H9 (cell line): ENCODE results near the gene ADAMTS6. TPM values are rescaled to one million over a fixed set of nuclear protein-coding genes. Genes with fewer than 3 reads are reported as not detected.
"Not testable (repeated sequence)": the region's sequence is repeated elsewhere in the genome, so short reads cannot be mapped to it uniquely, and the experiment has no call there.

Experiments
- DNase-seq: peaks from one replicate; pipeline ENCODE4 v3.0.0-alpha.2; 2017
- H2AFZ ChIP-seq: one replicate; pipeline ENCODE4 v1.6.1; 2013; ENCODE audit warnings: mild to moderate bottlenecking, low read length, control low read depth, moderate library complexity
- H2AK5ac ChIP-seq: 2 replicates; pipeline ENCODE4 v1.6.1; 2013; ENCODE audit warnings: low read length, control low read depth, mixed read lengths; ENCODE audit not compliant: insufficient read length
- H2BK120ac ChIP-seq: one replicate; pipeline ENCODE4 v1.6.1; 2013; ENCODE audit warnings: low read depth, mild to moderate bottlenecking, low read length, control low read depth, inconsistent platforms; ENCODE audit not compliant: poor library complexity, severe bottlenecking
- H2BK12ac ChIP-seq: 2 replicates; pipeline ENCODE4 v1.6.1; 2013; ENCODE audit warnings: low read length, control low read depth, mixed read lengths, low read depth; ENCODE audit not compliant: insufficient read length
- H2BK15ac ChIP-seq: 2 replicates; pipeline ENCODE4 v1.6.1; 2013; ENCODE audit warnings: low read depth, low read length, control low read depth
- H2BK20ac ChIP-seq: one replicate; pipeline ENCODE4 v1.6.1; 2013; ENCODE audit warnings: low read depth, mild to moderate bottlenecking, low read length, control low read depth, inconsistent platforms; ENCODE audit not compliant: poor library complexity, severe bottlenecking
- H2BK5ac ChIP-seq: 2 replicates; pipeline ENCODE4 v1.6.1; 2013; ENCODE audit warnings: low read length, control low read depth, mixed read lengths; ENCODE audit not compliant: insufficient read length
- H3K14ac ChIP-seq: 2 replicates; pipeline ENCODE4 v1.6.1; 2013; ENCODE audit warnings: low read length, control low read depth; ENCODE audit not compliant: insufficient read depth
- H3K18ac ChIP-seq: 2 replicates; pipeline ENCODE4 v1.6.1; 2013; ENCODE audit warnings: low read depth, mild to moderate bottlenecking, mixed read lengths, low read length, control low read depth; ENCODE audit not compliant: insufficient read length
- H3K23ac ChIP-seq: 2 replicates; pipeline ENCODE4 v1.6.1; 2013; ENCODE audit warnings: low read length, control low read depth, mixed read lengths, low read depth; ENCODE audit not compliant: insufficient read length
- H3K23me2 ChIP-seq: 2 replicates; pipeline ENCODE4 v1.6.1; 2013; ENCODE audit warnings: low read depth, mild to moderate bottlenecking, mixed read lengths, low read length, control low read depth; ENCODE audit not compliant: insufficient read length, poor library complexity, severe bottlenecking
- H3K27ac ChIP-seq: 2 replicates; pipeline ENCODE4 v1.5.1; 2013; ENCODE audit warnings: low read length, control low read depth, mixed read lengths, low read depth; ENCODE audit not compliant: insufficient read length
- H3K27me3 ChIP-seq: 2 replicates; pipeline ENCODE4 v1.6.1; 2013; ENCODE audit warnings: low read length, control low read depth, inconsistent platforms; ENCODE audit not compliant: insufficient read depth
- H3K4ac ChIP-seq: 2 replicates; pipeline ENCODE4 v1.6.1; 2013; ENCODE audit warnings: low read depth, mild to moderate bottlenecking, control low read depth, inconsistent platforms, low read length, moderate library complexity
- H3K4me1 ChIP-seq: 2 replicates; pipeline ENCODE4 v1.6.1; 2013; ENCODE audit warnings: low read length, control low read depth, inconsistent platforms; ENCODE audit not compliant: insufficient read depth
- H3K4me2 ChIP-seq: 2 replicates; pipeline ENCODE4 v1.6.1; 2013; ENCODE audit warnings: low read length, control low read depth, mixed read lengths; ENCODE audit not compliant: insufficient read length, insufficient read depth
- H3K56ac ChIP-seq: 2 replicates; pipeline ENCODE4 v1.6.1; 2013; ENCODE audit warnings: low read depth, mild to moderate bottlenecking, mixed read lengths, low read length, control low read depth; ENCODE audit not compliant: insufficient read length
- H3K79me1 ChIP-seq: 2 replicates; pipeline ENCODE4 v1.6.1; 2013; ENCODE audit warnings: low read depth, mild to moderate bottlenecking, moderate library complexity, low read length, control low read depth, inconsistent platforms; ENCODE audit not compliant: insufficient read depth, poor library complexity, severe bottlenecking
- H3K79me2 ChIP-seq: 2 replicates; pipeline ENCODE4 v1.6.1; 2013; ENCODE audit warnings: low read length, control low read depth, inconsistent platforms; ENCODE audit not compliant: insufficient read depth
- H3K9ac ChIP-seq: 2 replicates; pipeline ENCODE4 v1.6.1; 2013; ENCODE audit warnings: low read length, control low read depth, mixed read lengths; ENCODE audit not compliant: insufficient read length; ENCODE audit errors: extremely low read depth
- H3K9me3 ChIP-seq: one replicate; pipeline ENCODE4 v1.6.1; 2013; ENCODE audit warnings: low read depth, low read length, inconsistent platforms; ENCODE audit not compliant: control insufficient read depth
- H3T11ph ChIP-seq: one replicate; pipeline ENCODE4 v1.6.1; 2013; ENCODE audit warnings: mild to moderate bottlenecking, low read length, control low read depth, inconsistent platforms
- H4K20me1 ChIP-seq: one replicate; pipeline ENCODE4 v1.6.1; 2013; ENCODE audit not compliant: control insufficient read depth, insufficient read length, insufficient read depth
- H4K5ac ChIP-seq: 2 replicates; pipeline ENCODE4 v1.6.1; 2013; ENCODE audit warnings: low read depth, mild to moderate bottlenecking, mixed read lengths, low read length, control low read depth; ENCODE audit not compliant: insufficient read length
- H4K8ac ChIP-seq: replicated peaks from 2 replicates; pipeline ENCODE4 v1.6.1; 2013; ENCODE audit warnings: low read length, control low read depth, mixed read lengths, low read depth; ENCODE audit not compliant: insufficient read length
- H4K91ac ChIP-seq: 2 replicates; pipeline ENCODE4 v1.6.1; 2013; ENCODE audit warnings: low read depth, mild to moderate bottlenecking, moderate library complexity, mixed read lengths, low read length, control low read depth; ENCODE audit not compliant: insufficient read length
- H3K27ac Mint-ChIP-seq, 3 experiments: 2 replicates in 2 of 3; 3 replicates in 1 of 3; pipeline ENCODE4 v1.8.0; 2020 to 2021; ENCODE audit warnings: mixed read lengths in 3 of 3, mild to moderate bottlenecking in 1 of 3, moderate library complexity in 1 of 3
- H3K27me3 Mint-ChIP-seq: 2 replicates; pipeline ENCODE4 v1.8.0; 2021; ENCODE audit warnings: low read depth, mild to moderate bottlenecking, moderate library complexity, mixed read lengths
- H3K36me3 Mint-ChIP-seq, 3 experiments: 2 replicates in 2 of 3; 3 replicates in 1 of 3; pipeline ENCODE4 v1.8.0; 2020 to 2021; ENCODE audit warnings: low read depth in 3 of 3, mixed read lengths in 3 of 3; ENCODE audit not compliant: insufficient read depth in 1 of 3
- H3K4me1 Mint-ChIP-seq, 2 experiments: 2 replicates each; pipeline ENCODE4 v1.8.0; 2020; ENCODE audit warnings: mixed read lengths in 2 of 2
- H3K4me3 Mint-ChIP-seq, 2 experiments: 2 replicates in 1 of 2; 3 replicates in 1 of 2; pipeline ENCODE4 v1.8.0; 2020 to 2021; ENCODE audit warnings: mild to moderate bottlenecking in 2 of 2, mixed read lengths in 2 of 2, moderate library complexity in 1 of 2
- H3K9me3 Mint-ChIP-seq, 2 experiments: 2 replicates in 1 of 2; 3 replicates in 1 of 2; pipeline ENCODE4 v1.8.0; 2020; ENCODE audit warnings: mild to moderate bottlenecking in 2 of 2, mixed read lengths in 2 of 2, moderate library complexity in 1 of 2
- CTCF ChIP-seq: fragments of 200-600 bp; sonication (generic); conservative IDR thresholded peaks from 3 replicates; pipeline ENCODE4 v1.8.0; 2021; ENCODE audit warnings: antibody characterized with exemption, mild to moderate bottlenecking
- WGBS: extraction: QIAGEN DNeasy Blood & Tissue Kit; methylation state at CpG from one replicate; pipeline ENCODE4 v1.1.7; 2013; ENCODE audit warnings: missing lambda C conversion rate, low lambda C conversion rate, mixed read lengths; ENCODE audit not compliant: insufficient read length; ENCODE audit errors: extremely low coverage; 5-methylcytosine and 5-hydroxymethylcytosine counted together
- total RNA-seq: library from RNA; stranded (reverse); gene quantifications from 2 replicates; pipeline ENCODE4 v1.2.1, GENCODE V29; 2021

Gene ADAMTS6
- total RNA-seq, 1 experiment from 2014 or later: 0.33 TPM

GRCh38 chr5:65324226-65324625, 157.5 kb downstream of the ADAMTS6 start:
- Histone ChIP-seq H2BK20ac (no peak overlapping the region), H4K91ac (no peak overlapping the region), H2BK120ac (no peak overlapping the region), H3K79me1 (no peaks in the 10 kb centered on the region), H3K23me2 (no peaks in the 10 kb centered on the region), H4K20me1 (no peaks in the 10 kb centered on the region), H3K9me3 (no peaks in the 10 kb centered on the region), H4K8ac (no peak overlapping the region), H3K79me2 (no peaks in the 10 kb centered on the region), H3K27ac (no peak overlapping the region), H3T11ph (no peak overlapping the region), H2BK5ac (no peak overlapping the region), H3K4me2 (no peak overlapping the region), H3K9ac (no peak overlapping the region), H2AK5ac (no peak overlapping the region), H3K4ac (no peak overlapping the region), H3K27me3 (no peaks in the 10 kb centered on the region), H3K4me1 (no peaks in the 10 kb centered on the region), H3K18ac (no peak overlapping the region), H2BK12ac (no peak overlapping the region), H2AFZ (no peak overlapping the region), H3K56ac (no peak overlapping the region), H4K5ac (no peak overlapping the region), H3K23ac (no peak overlapping the region), H3K14ac (no peak overlapping the region), H2BK15ac (no peak overlapping the region)
- H3K27me3 Mint-ChIP-seq: no peaks in the 10 kb centered on the region
- peaks cover 11 to 19% of the 10 kb centered on the region in 2 experiments for H3K4me1 Mint-ChIP-seq
- no peak for DNase-seq
- H3K27ac Mint-ChIP-seq: no peak overlapping the region
- H3K36me3 Mint-ChIP-seq: no peaks in the 10 kb centered on the region
- 0 out of 5 replicates have a peak, but pooled peaks cover 0 to 3% of the 10 kb centered on the region in 2 experiments for H3K9me3 Mint-ChIP-seq
- H3K4me3 Mint-ChIP-seq: no peak overlapping the region
- no peak for TF ChIP-seq CTCF
- no CpG with 5 or more reads among the region's 1 CpG for WGBS

GRCh38 chr5:65320704-65321103, 161.0 kb downstream of the ADAMTS6 start:
- H2BK15ac ChIP-seq, H3K79me1 ChIP-seq, H4K5ac ChIP-seq, H3K9me3 Mint-ChIP-seq, H3K79me2 ChIP-seq, H3K27me3 Mint-ChIP-seq, H2BK20ac ChIP-seq, H3K23ac ChIP-seq, H2BK5ac ChIP-seq, H2BK120ac ChIP-seq, H3K18ac ChIP-seq, H3K56ac ChIP-seq, H4K8ac ChIP-seq, H4K91ac ChIP-seq, H3K27ac ChIP-seq, H2AFZ ChIP-seq, H3K4me3 Mint-ChIP-seq, H3K4me2 ChIP-seq, H3K9ac ChIP-seq, H3K4ac ChIP-seq, H4K20me1 ChIP-seq, H2AK5ac ChIP-seq, H3T11ph ChIP-seq, H3K27me3 ChIP-seq, H3K36me3 Mint-ChIP-seq, H3K4me1 Mint-ChIP-seq, DNase-seq, H3K23me2 ChIP-seq, H3K9me3 ChIP-seq, H3K4me1 ChIP-seq, H2BK12ac ChIP-seq, H3K14ac ChIP-seq, H3K27ac Mint-ChIP-seq: not testable (repeated sequence)
- WGBS: no CpG with 5 or more reads among the region's 1 CpG
